ENCODE data around the gene ZNF205. TPM values are rescaled to one million over a fixed set of nuclear protein-coding genes. Genes with fewer than 3 reads are reported as not detected.
A peak's percentile ranks its signal among the peaks of the same experiment; 100 is the strongest.

The ZNF205 gene
- total and polyA plus RNA-seq, 2 of the 13 experiments (the other 11 are each of a cell fraction or from before 2014, with no cell fraction given) = 5.8 to 10.2 TPM

DNA sequence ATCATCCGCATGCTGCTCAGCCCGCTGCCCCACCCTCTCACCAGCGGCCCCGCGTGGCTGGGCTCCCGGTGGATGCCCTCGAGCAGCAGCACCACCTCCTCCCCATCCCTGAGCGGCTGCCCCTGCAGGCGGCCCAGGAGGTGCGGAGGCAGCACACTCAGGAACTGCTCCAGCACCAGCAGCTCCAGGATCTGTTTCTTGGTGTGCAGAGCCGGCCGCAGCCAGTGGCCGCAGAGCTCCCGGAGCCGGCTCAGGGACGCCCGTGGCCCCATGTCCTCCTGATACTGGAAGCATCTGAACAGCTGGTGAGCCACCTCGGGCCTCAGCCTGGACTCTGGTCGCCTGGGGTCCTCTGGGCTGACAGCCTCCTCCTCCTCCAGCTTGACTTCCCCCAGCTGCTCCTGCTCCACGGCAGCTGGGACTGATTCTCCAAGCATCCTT is 19.9 kb upstream of the ZNF205 start (continued):
- TF ChIP-seq, protein P1, sequence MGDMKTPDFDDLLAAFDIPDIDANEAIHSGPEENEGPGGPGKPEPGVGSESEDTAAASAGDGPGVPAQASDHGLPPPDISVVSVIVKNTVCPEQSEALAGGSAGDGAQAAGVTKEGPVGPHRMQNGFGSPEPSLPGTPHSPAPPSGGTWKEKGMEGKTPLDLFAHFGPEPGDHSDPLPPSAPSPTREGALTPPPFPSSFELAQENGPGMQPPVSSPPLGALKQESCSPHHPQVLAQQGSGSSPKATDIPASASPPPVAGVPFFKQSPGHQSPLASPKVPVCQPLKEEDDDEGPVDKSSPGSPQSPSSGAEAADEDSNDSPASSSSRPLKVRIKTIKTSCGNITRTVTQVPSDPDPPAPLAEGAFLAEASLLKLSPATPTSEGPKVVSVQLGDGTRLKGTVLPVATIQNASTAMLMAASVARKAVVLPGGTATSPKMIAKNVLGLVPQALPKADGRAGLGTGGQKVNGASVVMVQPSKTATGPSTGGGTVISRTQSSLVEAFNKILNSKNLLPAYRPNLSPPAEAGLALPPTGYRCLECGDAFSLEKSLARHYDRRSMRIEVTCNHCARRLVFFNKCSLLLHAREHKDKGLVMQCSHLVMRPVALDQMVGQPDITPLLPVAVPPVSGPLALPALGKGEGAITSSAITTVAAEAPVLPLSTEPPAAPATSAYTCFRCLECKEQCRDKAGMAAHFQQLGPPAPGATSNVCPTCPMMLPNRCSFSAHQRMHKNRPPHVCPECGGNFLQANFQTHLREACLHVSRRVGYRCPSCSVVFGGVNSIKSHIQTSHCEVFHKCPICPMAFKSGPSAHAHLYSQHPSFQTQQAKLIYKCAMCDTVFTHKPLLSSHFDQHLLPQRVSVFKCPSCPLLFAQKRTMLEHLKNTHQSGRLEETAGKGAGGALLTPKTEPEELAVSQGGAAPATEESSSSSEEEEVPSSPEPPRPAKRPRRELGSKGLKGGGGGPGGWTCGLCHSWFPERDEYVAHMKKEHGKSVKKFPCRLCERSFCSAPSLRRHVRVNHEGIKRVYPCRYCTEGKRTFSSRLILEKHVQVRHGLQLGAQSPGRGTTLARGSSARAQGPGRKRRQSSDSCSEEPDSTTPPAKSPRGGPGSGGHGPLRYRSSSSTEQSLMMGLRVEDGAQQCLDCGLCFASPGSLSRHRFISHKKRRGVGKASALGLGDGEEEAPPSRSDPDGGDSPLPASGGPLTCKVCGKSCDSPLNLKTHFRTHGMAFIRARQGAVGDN (CRISPR knock-in tag; IDR thresholded peaks at IDR 0.05) = peak; percentile 31
- no peak for TF ChIP-seq ZNF225 (CRISPR knock-in tag; IDR thresholded peaks at IDR 0.05)

DNA sequence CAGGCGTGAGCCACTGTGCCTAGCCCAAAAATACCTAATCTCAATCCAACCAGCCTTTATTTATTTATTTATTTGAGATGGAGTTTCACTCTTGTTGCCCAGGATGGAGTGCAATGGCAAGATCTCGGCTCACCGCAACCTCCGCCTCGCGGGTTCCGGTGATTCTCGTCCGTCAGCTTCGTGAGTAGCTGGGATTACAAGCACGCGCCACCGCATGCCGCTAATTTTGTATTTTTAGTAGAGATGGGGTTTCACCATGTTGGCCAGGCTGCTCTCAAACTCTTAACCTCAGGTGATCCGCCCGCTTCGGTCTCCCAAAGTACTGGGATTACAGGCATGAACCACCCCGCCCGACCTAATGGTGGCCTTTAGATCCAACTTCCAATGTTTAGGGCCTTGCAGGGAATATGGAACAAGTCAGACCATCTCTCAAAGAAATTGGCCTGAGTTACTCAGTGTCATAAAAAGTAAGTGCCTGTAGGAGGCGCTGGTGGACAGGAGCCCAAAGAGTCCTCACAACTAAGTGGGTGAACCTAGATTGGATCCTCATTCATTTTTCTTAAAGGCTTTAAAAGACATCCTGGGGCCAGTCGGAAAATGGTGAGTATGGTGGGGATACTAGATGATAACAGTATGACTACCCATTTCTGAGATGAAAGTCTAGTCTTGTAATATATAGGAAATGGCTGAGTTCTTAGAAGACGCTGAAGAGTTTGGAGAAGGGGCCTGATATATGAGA is 17.9 kb upstream of the ZNF205 start:
- in situ Hi-C loops (cut with HindIII; ENCODE audit: extremely low pct_ligation_motif_present, low pct_unique_long_range_greater_than_20kb) (no loop called here), intact Hi-C loops (cut with micrococcal nuclease; ENCODE audit: unreplicated experiment) (loop anchor here (5.0 kb wide), 1 partner anchor 38 kb away; no protein-coding TSS in a partner anchor)
- Histone ChIP-seq H3K4me3 (replicated peaks in 1 of 3; ENCODE audit: insufficient read depth in 1 of 3, low read depth in 2 of 3, low read length in 3 of 3) (no peak overlapping the region), H2AFZ (ENCODE audit: low read length) (no peak overlapping the region), H3K79me2 (ENCODE audit: insufficient read depth, low read length) (no peaks in the 10 kb centered on the region), H3K36me3 (replicated peaks in 1 of 2; ENCODE audit: control insufficient read depth in 1 of 2, insufficient read depth in 2 of 2, low read length in 2 of 2) (no peaks in the 10 kb centered on the region), H3K27ac (ENCODE audit: extremely low read length, insufficient read depth, low read length) (no peak overlapping the region), H4K20me1 (ENCODE audit: insufficient read depth, low read length) (no peaks in the 10 kb centered on the region), H3K9me3 (ENCODE audit: low read length) (no peaks in the 10 kb centered on the region), H3K27me3 (ENCODE audit: control insufficient read depth in 1 of 2, insufficient read depth in 2 of 2, low read length in 2 of 2) (peaks cover 0 to 20% of the 10 kb centered on the region in 2 experiments; a peak in 2 of 5 replicates), H3K4me2 (ENCODE audit: low read depth, low read length) (no peak overlapping the region), H3K9ac (ENCODE audit: insufficient read depth, low read depth, low read length) (no peak overlapping the region), H3K4me1 (ENCODE audit: insufficient read depth, low read length) (peaks cover 26% of the 10 kb centered on the region)
- 63% methylated on average over 21 of the region's 22 CpGs for WGBS (ENCODE audit: low lambda C conversion rate)
- peak; percentile 55 for DNase-seq (ENCODE audit: low spot score)
- no peak for ATAC-seq
- CTCF ChIA-PET (ENCODE audit: low intra/inter-chr PET ratio, low total read pairs) = interaction anchor here (1.2 to 1.5 kb wide), 2 partner anchors 35 kb away, joined by 5 to 8 read pairs; no protein-coding TSS in a partner anchor
- no TSS peak for BruUV-seq (replicated peaks)
- TF ChIP-seq SAP130 (CRISPR knock-in tag; IDR thresholded peaks at IDR 0.05; ENCODE audit: low read depth) (0 out of 2 replicates have a peak, but pooled peaks have one; percentile 17), SMC3 (IDR thresholded peaks at IDR 0.05; ENCODE audit: low read length) (peak; percentile 37; the same call in 1 of the 2 replicates), ZNF782 (CRISPR knock-in tag; IDR thresholded peaks at IDR 0.05; ENCODE audit: borderline replicate concordance) (no peak), ZNF703 (CRISPR knock-in tag; IDR thresholded peaks at IDR 0.05; ENCODE audit: borderline replicate concordance) (no peak), STAG1 (CRISPR knock-in tag; IDR thresholded peaks at IDR 0.05) (peak; percentile 51)
- TF ChIP-seq, protein P2, sequence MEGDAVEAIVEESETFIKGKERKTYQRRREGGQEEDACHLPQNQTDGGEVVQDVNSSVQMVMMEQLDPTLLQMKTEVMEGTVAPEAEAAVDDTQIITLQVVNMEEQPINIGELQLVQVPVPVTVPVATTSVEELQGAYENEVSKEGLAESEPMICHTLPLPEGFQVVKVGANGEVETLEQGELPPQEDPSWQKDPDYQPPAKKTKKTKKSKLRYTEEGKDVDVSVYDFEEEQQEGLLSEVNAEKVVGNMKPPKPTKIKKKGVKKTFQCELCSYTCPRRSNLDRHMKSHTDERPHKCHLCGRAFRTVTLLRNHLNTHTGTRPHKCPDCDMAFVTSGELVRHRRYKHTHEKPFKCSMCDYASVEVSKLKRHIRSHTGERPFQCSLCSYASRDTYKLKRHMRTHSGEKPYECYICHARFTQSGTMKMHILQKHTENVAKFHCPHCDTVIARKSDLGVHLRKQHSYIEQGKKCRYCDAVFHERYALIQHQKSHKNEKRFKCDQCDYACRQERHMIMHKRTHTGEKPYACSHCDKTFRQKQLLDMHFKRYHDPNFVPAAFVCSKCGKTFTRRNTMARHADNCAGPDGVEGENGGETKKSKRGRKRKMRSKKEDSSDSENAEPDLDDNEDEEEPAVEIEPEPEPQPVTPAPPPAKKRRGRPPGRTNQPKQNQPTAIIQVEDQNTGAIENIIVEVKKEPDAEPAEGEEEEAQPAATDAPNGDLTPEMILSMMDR (CRISPR knock-in tag; IDR thresholded peaks at IDR 0.05) = peak; percentile 70
- FAIRE-seq = peak; percentile 34
- POLR2A ChIA-PET = no interaction called here

All from HepG2 (cell line).